ENCODE results near the gene SLX4IP. TPM values are rescaled to one million over a fixed set of nuclear protein-coding genes. Genes with fewer than 3 reads are reported as not detected.
A peak's percentile ranks its signal among the peaks of the same experiment; 100 is the strongest.

SLX4IP gene
- total and polyA plus RNA-seq, 12 donors, result 2.8 to 8.2 (median 4.8) TPM

- Histone ChIP-seq H3K4me1 (replicated peaks in 1 of 2) (peaks cover 0 to 3% of the 10 kb centered on the region in 2 donors), H3K36me3 (replicated peaks in 1 of 2) (peaks cover 0 to 68% of the 10 kb centered on the region in 2 donors), H3K27ac (no peak overlapping the region), H3K9me3 (replicated peaks in 1 of 3) (no peaks in the 10 kb centered on the region), H3K27me3 (no peaks in the 10 kb centered on the region), H3K4me3 (no peak overlapping the region)
- WGBS, 4 donors, result 85 to 95% (median 90%) methylated on average over 11 of the region's 11 CpGs
- intact Hi-C loops (cut with DNase I), result no loop called here
- peak in 1 of 7 donors; percentile 31 for DNase-seq
- TF ChIP-seq POLR2A (IDR thresholded peaks at IDR 0.05), result no peak
- TF ChIP-seq CTCF (IDR thresholded peaks at IDR 0.05), result no peak
Observed at GRCh38 chr20:10647909-10648308, 212.8 kb downstream of the SLX4IP start.

- H3K4me1 ChIP-seq (replicated peaks in 1 of 2), result peaks cover 0 to 3% of the 10 kb centered on the region in 2 donors
- peak in 1 of 7 donors; percentile 3 for DNase-seq
- no peak overlapping the region for H3K27ac ChIP-seq
- intact Hi-C loops (cut with DNase I), result no loop called here
- no peak for TF ChIP-seq POLR2A (IDR thresholded peaks at IDR 0.05)
- no peak for TF ChIP-seq CTCF (IDR thresholded peaks at IDR 0.05)
- no peaks in the 10 kb centered on the region for H3K9me3 ChIP-seq (replicated peaks in 1 of 3)
- H3K36me3 ChIP-seq (replicated peaks in 1 of 2), result peaks cover 0 to 61% of the 10 kb centered on the region in 2 donors
- no peak overlapping the region for H3K4me3 ChIP-seq
- 88 to 90% (median 89%) methylated on average over 8 of the region's 8 CpGs for WGBS, 4 donors
- no peaks in the 10 kb centered on the region for H3K27me3 ChIP-seq
Observed at GRCh38 chr20:10648651-10649050, 213.5 kb downstream of the SLX4IP start.

- Histone ChIP-seq H3K36me3 (replicated peaks in 1 of 2) (peaks cover 0 to 57% of the 10 kb centered on the region in 2 donors), H3K27ac (no peak overlapping the region), H3K4me1 (replicated peaks in 1 of 2) (peaks cover 0 to 3% of the 10 kb centered on the region in 2 donors), H3K9me3 (replicated peaks in 1 of 3) (no peaks in the 10 kb centered on the region), H3K4me3 (no peak overlapping the region), H3K27me3 (no peaks in the 10 kb centered on the region)
- no peak for TF ChIP-seq CTCF (IDR thresholded peaks at IDR 0.05)
- intact Hi-C loops (cut with DNase I), result no loop called here
- WGBS, 4 donors, result 89 to 93% (median 90%) methylated on average over 8 of the region's 8 CpGs
- DNase-seq, result peak in 1 of 7 donors; percentile 11
Observed at GRCh38 chr20:10649080-10649796, 214.1 kb downstream of the SLX4IP start.

- DNase-seq, result peak in 1 of 7 donors; percentile 13
- Histone ChIP-seq H3K4me3 (no peak overlapping the region), H3K4me1 (replicated peaks in 1 of 2) (peaks cover 0 to 3% of the 10 kb centered on the region in 2 donors), H3K9me3 (replicated peaks in 1 of 3) (no peaks in the 10 kb centered on the region), H3K27me3 (no peaks in the 10 kb centered on the region), H3K36me3 (replicated peaks in 1 of 2) (peaks cover 0 to 52% of the 10 kb centered on the region in 2 donors), H3K27ac (no peak overlapping the region)
- TF ChIP-seq CTCF (IDR thresholded peaks at IDR 0.05), result no peak
- no peak for TF ChIP-seq POLR2A (IDR thresholded peaks at IDR 0.05)
- intact Hi-C loops (cut with DNase I), result no loop called here
- WGBS, 4 donors, result 57 to 81% (median 75%) methylated on average over 3 of the region's 3 CpGs
Observed at GRCh38 chr20:10649797-10650160, 214.7 kb downstream of the SLX4IP start.

Measured in adrenal gland (tissue), 12 donors.